Measurements from ENCODE around the gene PRDM2.

GRCh38 chr1:13681921-13682320 lies 18.1 kb upstream of the PRDM2 start:
- TF ChIP-seq CTCF (IDR thresholded peaks at IDR 0.05) (no peak), EP300 (IDR thresholded peaks at IDR 0.05) (no peak)

Data from sigmoid colon (tissue), 4 donors.